HCT116 (cell line): Measurements from ENCODE around the gene BMP5. TPM values are rescaled to one million over a fixed set of nuclear protein-coding genes. Genes with fewer than 3 reads are reported as not detected.

Experiments used
- ATAC-seq: fragments of 200-7000 bp; cut with Tn5 transposase; 2 replicates; pipeline ENCODE4 v1.9.1; 2020; ENCODE audit warnings: mild to moderate bottlenecking, moderate library complexity
- BruUV-seq: library from RNA; stranded (reverse); fragments of 400-500 nt; replicated peaks from 2 replicates; lab custom pipeline; 2021; lab: Mats Ljungman, UMichigan
- CTCF ChIA-PET: fragments of 300-600 bp; sonication (Branson Sonifier 250); formaldehyde crosslinking; loops from one replicate; lab custom pipeline; 2021; ENCODE audit warnings: antibody characterized with exemption; lab: Charles Lee
- POLR2A ChIA-PET: fragments of 300-600, 350-600 bp; sonication (Branson Sonifier 250); formaldehyde crosslinking; loops from one replicate; lab custom pipeline; 2021; ENCODE audit warnings: antibody characterized with exemption; lab: Charles Lee
- RAD21 ChIA-PET, 2 experiments: fragments of 300-600 bp; sonication (Branson Sonifier 250); formaldehyde crosslinking; loops; one replicate each; lab custom pipeline; 2023; ENCODE audit warnings: low total read pairs in 2 of 2; ENCODE audit not compliant: uncharacterized antibody in 2 of 2, unreplicated experiment in 2 of 2, low non-redundant PET in 1 of 2; lab: Charles Lee
- DNase-seq: peaks from one replicate; pipeline ENCODE4 v3.0.0-alpha.2; 2010; ENCODE audit warnings: low read depth, low spot score
- H2AFZ ChIP-seq: fragments of 200-600 bp; shearing (Covaris generic), sonication (generic); 2 replicates; pipeline ENCODE4 v1.6.1; 2017; ENCODE audit warnings: low read depth, mixed run types, mixed read lengths, antibody characterized with exemption, low read length; ENCODE audit not compliant: poor library complexity, severe bottlenecking
- H3K27ac ChIP-seq: 2 replicates; pipeline ENCODE4 v1.5.1; 2012; ENCODE audit warnings: low read depth, low read length
- H3K27me3 ChIP-seq: fragments of 200-600 bp; sonication (generic); 2 replicates; pipeline ENCODE4 v1.6.1; 2016; ENCODE audit warnings: mixed run types, low read length, mixed read lengths; ENCODE audit not compliant: insufficient read depth
- H3K36me3 ChIP-seq, 2 experiments: fragments of 200-500 bp in 1 of 2; fragments of 200-600 bp in 1 of 2; sonication (Bioruptor generic) in 1 of 2; sonication (generic) in 1 of 2; 2 replicates each; pipeline versions ENCODE4 v1.5.1 to v1.6.1; 2014 to 2016; ENCODE audit warnings: low read length in 2 of 2, inconsistent platforms in 1 of 2, mixed read lengths in 1 of 2, mixed run types in 1 of 2; ENCODE audit not compliant: insufficient read depth in 2 of 2, control insufficient read depth in 1 of 2
- H3K4me1 ChIP-seq, 2 experiments: fragments of 200-600 bp in 1 of 2; sonication (generic) in 1 of 2; 2 replicates each; pipeline versions ENCODE4 v1.5.1 to v1.6.1; 2012 to 2017; ENCODE audit warnings: low read length in 2 of 2, inconsistent platforms in 1 of 2, mild to moderate bottlenecking in 1 of 2, mixed read lengths in 1 of 2, mixed run types in 1 of 2, moderate library complexity in 1 of 2; ENCODE audit not compliant: insufficient read depth in 2 of 2, control insufficient read depth in 1 of 2
- H3K4me2 ChIP-seq: fragments of 200-600 bp; sonication (generic); 2 replicates; pipeline ENCODE4 v1.6.1; 2017; ENCODE audit warnings: mixed run types, low read length, mixed read lengths
- H3K4me3 ChIP-seq, 2 experiments: fragments of 200-600 bp in 1 of 2; sonication (generic) in 1 of 2; replicated peaks in 1 of 2; 2 replicates each; pipeline ENCODE4 v1.5.1; 2011 to 2016; ENCODE audit warnings: low read length in 2 of 2, control low read depth in 1 of 2, low read depth in 1 of 2, mild to moderate bottlenecking in 1 of 2, mixed read lengths in 1 of 2, mixed run types in 1 of 2
- H3K79me2 ChIP-seq: fragments of 200-600 bp; sonication (generic); 2 replicates; pipeline ENCODE4 v1.6.1; 2017; ENCODE audit warnings: mild to moderate bottlenecking, mixed run types, low read length, moderate library complexity, mixed read lengths; ENCODE audit not compliant: insufficient read depth
- H3K9ac ChIP-seq: fragments of 200-600 bp; sonication (generic); 2 replicates; pipeline ENCODE4 v1.6.1; 2016; ENCODE audit warnings: low read length, mixed read lengths
- H3K9me2 ChIP-seq: fragments of 200-600 bp; sonication (generic), shearing (Covaris generic); 2 replicates; pipeline ENCODE4 v1.6.1; 2017; ENCODE audit warnings: mixed run types, mild to moderate bottlenecking, moderate library complexity; ENCODE audit not compliant: insufficient read depth
- H3K9me3 ChIP-seq, 2 experiments: fragments of 200-500 bp in 1 of 2; fragments of 200-600 bp in 1 of 2; sonication (Bioruptor generic) in 1 of 2; sonication (generic) in 1 of 2; 2 replicates each; pipeline ENCODE4 v1.6.1; 2014 to 2017; ENCODE audit warnings: low read length in 2 of 2, mixed read lengths in 2 of 2, inconsistent platforms in 1 of 2, low read depth in 1 of 2, mild to moderate bottlenecking in 1 of 2, mixed run types in 1 of 2, moderate library complexity in 1 of 2; ENCODE audit not compliant: control insufficient read depth in 1 of 2, insufficient read depth in 1 of 2
- H4K20me1 ChIP-seq: fragments of 200-600 bp; sonication (generic), shearing (Covaris generic); 2 replicates; pipeline ENCODE4 v1.6.1; 2017; ENCODE audit warnings: mixed run types, mild to moderate bottlenecking, moderate library complexity; ENCODE audit not compliant: insufficient read depth
- CBX3 ChIP-seq: IDR thresholded peaks from 2 replicates; pipeline ENCODE4 v1.6.1; 2012; ENCODE audit warnings: low read depth
- ELF1 ChIP-seq: IDR thresholded peaks from 2 replicates; pipeline ENCODE4 v1.6.1; 2012; ENCODE audit warnings: low read depth, borderline replicate concordance
- EZH2 ChIP-seq: fragments of 200-600 bp; sonication (generic); IDR thresholded peaks from 2 replicates; pipeline ENCODE4 v1.6.1; 2017; ENCODE audit warnings: antibody characterized with exemption, mixed run types
- EZH2phosphoT487 ChIP-seq: fragments of 200-600 bp; IDR thresholded peaks from 2 replicates; pipeline ENCODE4 v1.6.1; 2018; ENCODE audit warnings: antibody characterized with exemption, borderline replicate concordance
- FOSL1 ChIP-seq: IDR thresholded peaks from 2 replicates; pipeline ENCODE4 v1.6.1; 2012; ENCODE audit warnings: low read depth
- JUND ChIP-seq: IDR thresholded peaks from 2 replicates; pipeline ENCODE4 v1.6.1; 2012
- RAD21 ChIP-seq: IDR thresholded peaks from 2 replicates; pipeline ENCODE4 v1.6.1; 2012; ENCODE audit warnings: low read depth, mild to moderate bottlenecking
- SP1 ChIP-seq: IDR thresholded peaks from 2 replicates; pipeline ENCODE4 v1.6.1; 2012; ENCODE audit warnings: low read depth
- ZFX ChIP-seq: fragments of 450-650 bp; IDR thresholded peaks from 2 replicates; pipeline ENCODE4 v1.6.1; 2017
- intact Hi-C: fragments of 100-400 bp; cut with micrococcal nuclease; formaldehyde crosslinking; loops from 2 replicates; pipeline ENCODE4 v1.10.0; 2022
- total RNA-seq: library from RNA; stranded (reverse); gene quantifications from one replicate; pipeline ENCODE4 v1.2.1, GENCODE V29; 2021; ENCODE audit not compliant: unreplicated experiment
- TF ChIP-seq, protein P1 (sequence below): IDR thresholded peaks from 2 replicates; pipeline ENCODE4 v1.6.1; 2012; ENCODE audit warnings: low read depth
- TF ChIP-seq, protein P2 (sequence below): IDR thresholded peaks from 2 replicates; pipeline ENCODE4 v1.6.1; 2011; ENCODE audit warnings: mild to moderate bottlenecking, low read length, moderate library complexity; ENCODE audit not compliant: insufficient replicate concordance; ENCODE audit errors: extremely low read depth

The BMP5 gene
- total RNA-seq, 1 experiment from 2014 or later, result not detected

DNA sequence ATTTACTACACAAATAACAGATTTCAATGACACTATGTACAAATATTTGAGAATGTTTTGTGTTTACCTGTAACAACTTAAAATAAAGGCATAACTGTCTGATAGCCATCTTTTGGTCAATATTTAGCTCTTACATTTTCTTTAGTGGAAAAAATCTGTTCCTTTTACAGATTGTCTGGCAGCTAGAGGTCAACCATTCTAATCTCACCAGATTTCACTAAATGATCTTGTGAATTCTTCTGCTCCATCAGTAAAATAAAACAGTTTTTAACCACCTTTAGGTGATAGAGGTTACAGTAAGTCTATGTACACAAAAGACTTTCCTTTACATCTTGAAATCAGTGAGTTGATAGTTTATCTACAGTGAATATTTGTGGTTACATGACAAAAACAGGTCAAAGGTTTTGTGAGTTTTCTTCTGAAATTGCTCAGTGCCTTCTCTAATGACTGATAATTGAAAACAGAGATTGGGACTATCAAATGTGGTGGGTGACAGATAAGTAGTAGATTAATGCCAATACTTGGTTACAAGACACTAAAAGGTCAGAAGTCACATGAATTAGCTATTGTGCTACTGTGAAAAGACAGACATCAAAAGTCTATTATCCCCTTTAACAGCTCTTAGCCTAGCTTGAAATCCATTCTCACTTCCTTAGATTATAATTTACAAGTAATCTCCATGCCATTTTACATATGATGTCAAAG is 47.4 kb downstream of the BMP5 start:
- ATAC-seq (no peak), DNase-seq (no peak)
- Histone ChIP-seq H3K4me2 (no peak overlapping the region), H3K9ac (no peak overlapping the region), H3K79me2 (no peaks in the 10 kb centered on the region), H3K9me2 (no peaks in the 10 kb centered on the region), H3K4me1 (no peaks in the 10 kb centered on the region), H2AFZ (no peak overlapping the region), H3K27me3 (peaks cover 67% of the 10 kb centered on the region), H3K9me3 (no peaks in the 10 kb centered on the region), H3K27ac (no peak overlapping the region), H3K4me3 (no peak overlapping the region), H4K20me1 (no peaks in the 10 kb centered on the region), H3K36me3 (no peaks in the 10 kb centered on the region)
- ChIA-PET POLR2A (no interaction called here), RAD21 (no interaction called here), CTCF (no interaction called here)
- intact Hi-C loops, result no loop called here
- TF ChIP-seq CBX3 (no peak), EZH2phosphoT487 (no peak), SP1 (no peak), ZFX (no peak), EZH2 (no peak), ELF1 (no peak), RAD21 (no peak), JUND (no peak), FOSL1 (no peak)
- TF ChIP-seq, protein P1, sequence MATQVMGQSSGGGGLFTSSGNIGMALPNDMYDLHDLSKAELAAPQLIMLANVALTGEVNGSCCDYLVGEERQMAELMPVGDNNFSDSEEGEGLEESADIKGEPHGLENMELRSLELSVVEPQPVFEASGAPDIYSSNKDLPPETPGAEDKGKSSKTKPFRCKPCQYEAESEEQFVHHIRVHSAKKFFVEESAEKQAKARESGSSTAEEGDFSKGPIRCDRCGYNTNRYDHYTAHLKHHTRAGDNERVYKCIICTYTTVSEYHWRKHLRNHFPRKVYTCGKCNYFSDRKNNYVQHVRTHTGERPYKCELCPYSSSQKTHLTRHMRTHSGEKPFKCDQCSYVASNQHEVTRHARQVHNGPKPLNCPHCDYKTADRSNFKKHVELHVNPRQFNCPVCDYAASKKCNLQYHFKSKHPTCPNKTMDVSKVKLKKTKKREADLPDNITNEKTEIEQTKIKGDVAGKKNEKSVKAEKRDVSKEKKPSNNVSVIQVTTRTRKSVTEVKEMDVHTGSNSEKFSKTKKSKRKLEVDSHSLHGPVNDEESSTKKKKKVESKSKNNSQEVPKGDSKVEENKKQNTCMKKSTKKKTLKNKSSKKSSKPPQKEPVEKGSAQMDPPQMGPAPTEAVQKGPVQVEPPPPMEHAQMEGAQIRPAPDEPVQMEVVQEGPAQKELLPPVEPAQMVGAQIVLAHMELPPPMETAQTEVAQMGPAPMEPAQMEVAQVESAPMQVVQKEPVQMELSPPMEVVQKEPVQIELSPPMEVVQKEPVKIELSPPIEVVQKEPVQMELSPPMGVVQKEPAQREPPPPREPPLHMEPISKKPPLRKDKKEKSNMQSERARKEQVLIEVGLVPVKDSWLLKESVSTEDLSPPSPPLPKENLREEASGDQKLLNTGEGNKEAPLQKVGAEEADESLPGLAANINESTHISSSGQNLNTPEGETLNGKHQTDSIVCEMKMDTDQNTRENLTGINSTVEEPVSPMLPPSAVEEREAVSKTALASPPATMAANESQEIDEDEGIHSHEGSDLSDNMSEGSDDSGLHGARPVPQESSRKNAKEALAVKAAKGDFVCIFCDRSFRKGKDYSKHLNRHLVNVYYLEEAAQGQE, result no peak
- TF ChIP-seq, protein P2, sequence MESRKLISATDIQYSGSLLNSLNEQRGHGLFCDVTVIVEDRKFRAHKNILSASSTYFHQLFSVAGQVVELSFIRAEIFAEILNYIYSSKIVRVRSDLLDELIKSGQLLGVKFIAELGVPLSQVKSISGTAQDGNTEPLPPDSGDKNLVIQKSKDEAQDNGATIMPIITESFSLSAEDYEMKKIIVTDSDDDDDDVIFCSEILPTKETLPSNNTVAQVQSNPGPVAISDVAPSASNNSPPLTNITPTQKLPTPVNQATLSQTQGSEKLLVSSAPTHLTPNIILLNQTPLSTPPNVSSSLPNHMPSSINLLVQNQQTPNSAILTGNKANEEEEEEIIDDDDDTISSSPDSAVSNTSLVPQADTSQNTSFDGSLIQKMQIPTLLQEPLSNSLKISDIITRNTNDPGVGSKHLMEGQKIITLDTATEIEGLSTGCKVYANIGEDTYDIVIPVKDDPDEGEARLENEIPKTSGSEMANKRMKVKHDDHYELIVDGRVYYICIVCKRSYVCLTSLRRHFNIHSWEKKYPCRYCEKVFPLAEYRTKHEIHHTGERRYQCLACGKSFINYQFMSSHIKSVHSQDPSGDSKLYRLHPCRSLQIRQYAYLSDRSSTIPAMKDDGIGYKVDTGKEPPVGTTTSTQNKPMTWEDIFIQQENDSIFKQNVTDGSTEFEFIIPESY, result no peak
- BruUV-seq, result no TSS peak
